SJCRH30 (cell line): ENCODE results near the gene CRYGC. TPM values are rescaled to one million over a fixed set of nuclear protein-coding genes. Genes with fewer than 3 reads are reported as not detected.

ENCODE experiments used
- DNase-seq, 2 experiments: peaks; one replicate each; pipeline ENCODE4 v3.0.0-alpha.2; 2015 to 2020
- H3K27ac ChIP-seq: fragments of 250-450 bp; sonication (Bioruptor Pico); 2 replicates; pipeline ENCODE4 v1.5.1; 2020; ENCODE audit warnings: mild to moderate bottlenecking, moderate library complexity
- H3K27me3 ChIP-seq: fragments of 250-450 bp; sonication (Bioruptor Pico); 2 replicates; pipeline ENCODE4 v1.5.1; 2020; ENCODE audit warnings: mild to moderate bottlenecking, moderate library complexity
- H3K36me3 ChIP-seq: fragments of 250-450 bp; sonication (Bioruptor Pico); 2 replicates; pipeline ENCODE4 v1.5.1; 2020; ENCODE audit warnings: mild to moderate bottlenecking, moderate library complexity
- H3K4me1 ChIP-seq: fragments of 250-450 bp; sonication (Bioruptor Pico); 2 replicates; pipeline ENCODE4 v1.5.1; 2020; ENCODE audit warnings: mild to moderate bottlenecking, moderate library complexity
- H3K4me3 ChIP-seq: fragments of 250-450 bp; sonication (Bioruptor Pico); 2 replicates; pipeline ENCODE4 v1.5.1; 2020; ENCODE audit warnings: mild to moderate bottlenecking, moderate library complexity
- H3K9me3 ChIP-seq: fragments of 250-450 bp; sonication (Bioruptor Pico); replicated peaks from 2 replicates; pipeline ENCODE4 v1.5.1; 2020; ENCODE audit warnings: mild to moderate bottlenecking, moderate library complexity
- total RNA-seq: library from RNA; depleted of rRNA; stranded (reverse); fragments of >200 nt; shearing (Covaris generic); gene quantifications from 2 replicates; pipeline ENCODE4 v1.2.3, GENCODE V29; 2014; rRNA removed

Gene CRYGC
- total RNA-seq, 1 experiment from 2014 or later: not detected

DNA sequence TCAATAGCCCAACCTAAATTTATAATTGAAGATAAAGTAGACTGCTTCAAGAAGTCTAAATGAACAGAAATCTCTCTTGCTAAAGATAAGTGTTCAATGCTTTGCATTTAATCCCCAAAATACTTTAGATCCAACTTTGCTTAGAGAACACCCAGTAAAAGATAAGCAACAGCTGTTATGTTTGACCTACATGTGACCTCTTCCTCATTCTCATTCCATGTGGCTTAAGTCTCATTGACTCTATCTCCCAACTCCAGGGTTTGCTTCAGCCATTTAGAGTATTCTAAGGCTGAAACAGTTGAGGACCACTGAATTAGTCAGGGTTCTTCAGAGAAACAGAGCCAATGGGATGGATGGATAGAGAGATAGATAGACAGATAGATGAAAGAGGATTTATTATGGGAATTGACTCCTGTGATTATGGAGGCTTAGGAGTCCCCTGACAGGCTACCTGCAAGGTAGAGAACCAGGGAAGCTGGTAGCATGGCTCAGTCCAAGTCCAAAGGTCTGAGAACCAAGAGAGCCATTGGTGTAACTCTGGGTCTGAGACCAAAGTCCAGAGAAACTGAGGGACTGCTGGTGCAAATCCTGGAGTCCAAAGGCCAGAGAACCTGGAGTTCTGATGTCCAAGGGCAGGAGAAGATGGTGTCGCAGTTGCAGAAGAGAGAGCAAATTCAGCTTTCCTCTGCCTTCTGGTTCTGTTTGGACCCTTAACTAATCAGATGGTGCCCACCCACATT, 37.4 kb downstream of the CRYGC start:
- DNase-seq: peak; percentile 29 to 81
- Histone ChIP-seq H3K27me3 (no peaks in the 10 kb centered on the region), H3K9me3 (no peaks in the 10 kb centered on the region; the same call in 1 of the 2 replicates), H3K4me3 (no peak overlapping the region), H3K27ac (peak overlapping the region; percentile 6; the same call in 1 of the 2 replicates), H3K36me3 (no peaks in the 10 kb centered on the region), H3K4me1 (peaks cover 24% of the 10 kb centered on the region)

DNA sequence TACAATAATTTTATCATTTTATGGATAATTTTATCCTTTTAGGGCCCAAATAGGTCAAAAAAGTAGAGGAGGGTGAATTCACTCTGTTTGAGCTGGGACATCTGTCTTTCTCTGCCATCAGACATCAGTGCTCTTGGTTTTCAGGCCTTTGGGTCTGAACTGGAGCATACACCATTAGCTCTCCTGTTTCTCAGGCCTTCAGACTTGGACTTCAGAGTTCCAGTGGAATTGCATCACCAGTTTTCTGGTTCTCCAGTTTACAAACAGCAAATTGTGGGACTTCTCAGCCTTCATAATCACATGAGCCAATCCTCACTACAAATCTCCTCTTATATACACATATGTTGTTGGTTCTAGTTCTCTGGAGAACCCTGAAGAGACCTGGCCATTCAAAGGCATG, 39.2 kb downstream of the CRYGC start:
- Histone ChIP-seq H3K27me3 (no peaks in the 10 kb centered on the region), H3K27ac (no peak overlapping the region), H3K4me1 (peaks cover 24% of the 10 kb centered on the region), H3K4me3 (no peak overlapping the region), H3K36me3 (no peaks in the 10 kb centered on the region), H3K9me3 (no peaks in the 10 kb centered on the region; the same call in 1 of the 2 replicates)
- DNase-seq: no peak

DNA sequence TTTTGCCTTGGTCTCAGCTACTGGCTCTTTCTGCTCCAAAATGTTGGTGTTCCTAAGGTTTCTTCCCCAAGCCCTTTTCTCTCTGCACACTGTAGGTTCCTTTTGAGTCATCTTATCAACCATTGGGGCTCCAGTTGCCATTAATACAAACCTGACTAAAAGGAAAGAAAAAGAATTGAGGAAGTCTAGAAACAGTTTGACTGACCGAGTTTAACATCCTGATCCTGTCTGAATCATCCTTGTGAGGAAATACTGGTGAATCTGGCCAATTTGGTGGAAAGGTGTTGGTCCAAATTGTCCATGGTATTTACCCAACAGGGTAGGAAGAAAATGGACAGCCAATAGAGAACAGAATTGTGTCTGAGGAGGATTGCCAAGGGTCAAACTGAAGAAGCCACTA, 43.6 kb downstream of the CRYGC start:
- no peaks in the 10 kb centered on the region for H3K36me3 ChIP-seq
- no peak for DNase-seq
- H3K4me1 ChIP-seq: no peaks in the 10 kb centered on the region
- no peaks in the 10 kb centered on the region for H3K27me3 ChIP-seq
- no peak overlapping the region for H3K4me3 ChIP-seq
- no peak overlapping the region for H3K27ac ChIP-seq
- no peaks in the 10 kb centered on the region; the same call in 1 of the 2 replicates for H3K9me3 ChIP-seq

DNA sequence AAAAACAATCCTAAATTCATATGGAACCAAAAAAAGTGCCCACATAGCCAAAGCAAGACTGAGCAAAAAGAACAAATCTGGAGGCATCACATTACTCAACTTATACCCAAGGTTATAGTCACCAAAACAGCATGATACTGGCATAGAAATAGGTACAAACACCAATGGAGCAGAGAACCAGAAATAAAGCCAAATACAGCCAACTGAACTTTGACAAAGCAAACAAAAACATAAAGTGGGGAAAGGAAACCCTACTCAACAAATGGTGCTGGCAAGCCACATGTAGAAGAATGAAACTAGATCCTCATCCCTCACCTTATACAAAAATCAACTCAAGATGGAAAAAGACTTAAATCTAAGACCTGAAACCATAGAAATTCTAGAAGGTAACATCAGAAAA, 45.8 kb downstream of the CRYGC start:
- no peaks in the 10 kb centered on the region for H3K4me1 ChIP-seq
- no peaks in the 10 kb centered on the region for H3K9me3 ChIP-seq
- no peak overlapping the region for H3K27ac ChIP-seq
- no peaks in the 10 kb centered on the region for H3K27me3 ChIP-seq
- no peak for DNase-seq
- no peak overlapping the region for H3K4me3 ChIP-seq
- H3K36me3 ChIP-seq: no peaks in the 10 kb centered on the region

Other genes with a start within 250 kb of the CRYGC start
- 5.1 and 6.1 TPM in 2 replicates for gene PLEKHM3, start 104.3 kb downstream of the CRYGC start, total RNA-seq
- gene CRYGD, start 5.3 kb downstream of the CRYGC start, total RNA-seq: not detected in 2 replicates
- gene CRYGB, start 16.3 kb upstream of the CRYGC start, total RNA-seq: not detected in 2 replicates
- not detected in 2 replicates for gene CRYGA, start 33.8 kb upstream of the CRYGC start, total RNA-seq
- not detected in 2 replicates for gene C2orf80, start 60.2 kb upstream of the CRYGC start, total RNA-seq
- 61.1 and 66.4 TPM in 2 replicates for gene IDH1, start 125.2 kb upstream of the CRYGC start, total RNA-seq
- gene PIKFYVE, start 136.4 kb upstream of the CRYGC start, total RNA-seq: 34.2 and 36.6 TPM in 2 replicates